NB4 (cell line): ENCODE results near the gene SCFD2.

ENCODE experiments used
- DNase-seq: peaks from one replicate; pipeline ENCODE4 v3.0.0; 2010; ENCODE audit warnings: low read depth
- H3K4me3 ChIP-seq: one replicate; pipeline ENCODE4 v1.5.1; 2011; ENCODE audit warnings: mild to moderate bottlenecking, low read depth, low read length, moderate library complexity
- CTCF ChIP-seq: IDR thresholded peaks from one replicate; pipeline ENCODE4 v1.5.1; 2012; ENCODE audit warnings: low read depth, low read length
- MAX ChIP-seq: IDR thresholded peaks from 2 replicates; pipeline ENCODE4 v1.6.1; 2011; ENCODE audit warnings: low read depth, low read length
- MYC ChIP-seq: IDR thresholded peaks from 2 replicates; pipeline ENCODE4 v1.6.1; 2011; ENCODE audit warnings: low read depth, low read length
- POLR2A ChIP-seq: IDR thresholded peaks from 2 replicates; pipeline ENCODE4 v1.6.1; 2011; ENCODE audit warnings: mild to moderate bottlenecking; ENCODE audit not compliant: insufficient read length; ENCODE audit errors: extremely low read depth

Gene SCFD2

GRCh38 chr4:53105313-53105712, 260.5 kb downstream of the SCFD2 start:
- DNase-seq = no peak
- TF ChIP-seq CTCF (no peak), POLR2A (no peak), MYC (no peak), MAX (no peak)
- H3K4me3 ChIP-seq = no peak overlapping the region

- TF ChIP-seq CTCF (no peak), MYC (no peak), POLR2A (no peak), MAX (no peak)
- no peak overlapping the region for H3K4me3 ChIP-seq
- no peak for DNase-seq
These were observed 262.4 kb downstream of the SCFD2 start for GRCh38 chr4:53103481-53103880.

GRCh38 chr4:53101191-53101581, 264.7 kb downstream of the SCFD2 start:
- TF ChIP-seq CTCF (no peak), POLR2A (no peak), MAX (no peak), MYC (no peak)
- no peak overlapping the region for H3K4me3 ChIP-seq
- DNase-seq = no peak

GRCh38 chr4:53100501-53101190, 265.2 kb downstream of the SCFD2 start:
- no peak for TF ChIP-seq CTCF
- TF ChIP-seq MYC = no peak
- no peak for TF ChIP-seq POLR2A
- no peak for TF ChIP-seq MAX
- H3K4me3 ChIP-seq = no peak overlapping the region
- no peak for DNase-seq

GRCh38 chr4:53098681-53099121, 267.2 kb downstream of the SCFD2 start:
- DNase-seq = no peak
- no peak for TF ChIP-seq MAX
- no peak overlapping the region for H3K4me3 ChIP-seq

- H3K4me3 ChIP-seq = no peak overlapping the region
- TF ChIP-seq CTCF (no peak), MAX (no peak), POLR2A (no peak), MYC (no peak)
- no peak for DNase-seq
These were observed 271.8 kb downstream of the SCFD2 start for GRCh38 chr4:53094040-53094439.
